GM12878 (cell line): ENCODE data around the gene ARHGEF33. TPM values are rescaled to one million over a fixed set of nuclear protein-coding genes. Genes with fewer than 3 reads are reported as not detected.

Source experiments
- CHD4 ChIP-seq: fragments of 200-600 bp; sonication (generic); IDR thresholded peaks from 2 replicates; pipeline ENCODE4 v1.6.1; 2016; ENCODE audit warnings: mild to moderate bottlenecking
- MYB ChIP-seq: fragments of 150-350 bp; IDR thresholded peaks from 2 replicates; pipeline ENCODE4 v1.6.1; 2014; ENCODE audit warnings: mild to moderate bottlenecking, low read depth, low read length, borderline replicate concordance
- ZNF274 ChIP-seq: IDR thresholded peaks from one replicate; pipeline ENCODE4 v1.8.0; 2011; ENCODE audit not compliant: insufficient read length, insufficient read depth
- polyA plus RNA-seq, 11 experiments: library from polyadenylated mRNA; depleted of rRNA in 4 of 11; unstranded in 6 of 11; stranded (reverse) in 5 of 11; fragments of >200 nt; fragmentation: Nextera tagmentation in 4 of 11; fragmentation: Illumina TruSeq in 1 of 11; extraction: Ambion mirVana in 4 of 11; extraction: Trizol in 1 of 11; gene quantifications; 1 replicate in 1 of 11; 2 replicates in 10 of 11; pipeline versions ENCODE4 v1.2.1 to v1.2.3, GENCODE V29; 2011 to 2016; ENCODE audit warnings: inconsistent platforms in 2 of 11, missing spikeins in 2 of 11, low read depth in 1 of 11
- total RNA-seq, 4 experiments: library from RNA; depleted of rRNA in 3 of 4; stranded (reverse); fragments of >200 nt in 3 of 4; fragmentation: Illumina TruSeq in 1 of 4; extraction: Trizol in 1 of 4; gene quantifications; 2 replicates each; pipeline versions ENCODE4 v1.2.1 to v1.2.3, GENCODE V29; 2013 to 2021
- TF ChIP-seq, protein P1 (sequence below): fragments of 450-650 bp; IDR thresholded peaks from 2 replicates; pipeline ENCODE4 v1.6.1; 2017; ENCODE audit warnings: antibody characterized with exemption, mild to moderate bottlenecking, moderate library complexity
- TF ChIP-seq, protein P2 (sequence below): fragments of 450-650 bp; formaldehyde crosslinking; IDR thresholded peaks from 2 replicates; pipeline ENCODE4 v1.5.0; 2022; ENCODE audit warnings: mild to moderate bottlenecking, missing genetic modification characterization

Gene ARHGEF33
- total and polyA plus RNA-seq, 10 of the 15 experiments (the other 5 are each of a cell fraction or from before 2014, with no cell fraction given), result 0.01 to 0.08 (median 0.05) TPM; not detected in 4

DNA sequence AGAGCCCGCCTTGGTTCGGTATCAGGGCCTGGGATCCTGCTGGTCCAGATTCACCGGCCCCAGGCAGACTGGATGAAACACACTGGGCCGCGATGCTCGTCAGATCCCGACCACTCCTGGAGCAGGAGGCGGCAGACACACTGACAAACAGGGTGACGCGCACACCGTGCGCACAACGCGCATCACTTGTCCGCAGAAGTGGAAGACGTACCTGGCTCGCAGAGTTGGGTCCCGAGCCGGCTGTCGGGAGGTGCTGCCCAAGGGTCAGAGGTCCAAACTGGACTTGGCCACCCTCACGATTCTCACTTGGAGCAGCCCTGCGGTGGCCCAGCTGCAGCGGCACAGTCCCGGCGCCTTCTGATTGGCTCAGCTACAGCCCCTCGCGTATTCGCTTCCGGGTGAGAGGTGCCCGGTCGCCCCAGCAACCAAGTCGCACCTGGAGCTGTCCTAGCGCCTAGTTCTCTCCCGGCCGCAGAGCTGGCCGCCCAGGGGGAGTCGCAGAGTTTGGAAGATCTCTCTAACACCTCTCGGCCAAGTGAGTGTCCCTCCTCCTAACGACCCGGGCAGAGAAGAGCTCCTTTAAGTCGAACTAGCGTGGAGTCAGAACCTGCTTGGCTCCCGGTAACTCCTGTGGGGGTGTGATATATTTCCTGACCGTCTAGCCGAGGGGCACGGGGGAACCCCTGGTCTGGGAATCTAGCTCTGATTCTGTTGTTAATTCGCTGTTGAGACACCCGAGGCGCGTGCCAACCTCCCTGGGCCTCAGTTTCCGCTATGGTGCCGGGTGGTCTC is 13.9 kb upstream of the ARHGEF33 start, which contains the start of the genes DHX57 and MORN2 (continued):
- TF ChIP-seq, protein P1, sequence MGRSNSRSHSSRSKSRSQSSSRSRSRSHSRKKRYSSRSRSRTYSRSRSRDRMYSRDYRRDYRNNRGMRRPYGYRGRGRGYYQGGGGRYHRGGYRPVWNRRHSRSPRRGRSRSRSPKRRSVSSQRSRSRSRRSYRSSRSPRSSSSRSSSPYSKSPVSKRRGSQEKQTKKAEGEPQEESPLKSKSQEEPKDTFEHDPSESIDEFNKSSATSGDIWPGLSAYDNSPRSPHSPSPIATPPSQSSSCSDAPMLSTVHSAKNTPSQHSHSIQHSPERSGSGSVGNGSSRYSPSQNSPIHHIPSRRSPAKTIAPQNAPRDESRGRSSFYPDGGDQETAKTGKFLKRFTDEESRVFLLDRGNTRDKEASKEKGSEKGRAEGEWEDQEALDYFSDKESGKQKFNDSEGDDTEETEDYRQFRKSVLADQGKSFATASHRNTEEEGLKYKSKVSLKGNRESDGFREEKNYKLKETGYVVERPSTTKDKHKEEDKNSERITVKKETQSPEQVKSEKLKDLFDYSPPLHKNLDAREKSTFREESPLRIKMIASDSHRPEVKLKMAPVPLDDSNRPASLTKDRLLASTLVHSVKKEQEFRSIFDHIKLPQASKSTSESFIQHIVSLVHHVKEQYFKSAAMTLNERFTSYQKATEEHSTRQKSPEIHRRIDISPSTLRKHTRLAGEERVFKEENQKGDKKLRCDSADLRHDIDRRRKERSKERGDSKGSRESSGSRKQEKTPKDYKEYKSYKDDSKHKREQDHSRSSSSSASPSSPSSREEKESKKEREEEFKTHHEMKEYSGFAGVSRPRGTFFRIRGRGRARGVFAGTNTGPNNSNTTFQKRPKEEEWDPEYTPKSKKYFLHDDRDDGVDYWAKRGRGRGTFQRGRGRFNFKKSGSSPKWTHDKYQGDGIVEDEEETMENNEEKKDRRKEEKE, result peak; percentile 85
- TF ChIP-seq, protein P2, sequence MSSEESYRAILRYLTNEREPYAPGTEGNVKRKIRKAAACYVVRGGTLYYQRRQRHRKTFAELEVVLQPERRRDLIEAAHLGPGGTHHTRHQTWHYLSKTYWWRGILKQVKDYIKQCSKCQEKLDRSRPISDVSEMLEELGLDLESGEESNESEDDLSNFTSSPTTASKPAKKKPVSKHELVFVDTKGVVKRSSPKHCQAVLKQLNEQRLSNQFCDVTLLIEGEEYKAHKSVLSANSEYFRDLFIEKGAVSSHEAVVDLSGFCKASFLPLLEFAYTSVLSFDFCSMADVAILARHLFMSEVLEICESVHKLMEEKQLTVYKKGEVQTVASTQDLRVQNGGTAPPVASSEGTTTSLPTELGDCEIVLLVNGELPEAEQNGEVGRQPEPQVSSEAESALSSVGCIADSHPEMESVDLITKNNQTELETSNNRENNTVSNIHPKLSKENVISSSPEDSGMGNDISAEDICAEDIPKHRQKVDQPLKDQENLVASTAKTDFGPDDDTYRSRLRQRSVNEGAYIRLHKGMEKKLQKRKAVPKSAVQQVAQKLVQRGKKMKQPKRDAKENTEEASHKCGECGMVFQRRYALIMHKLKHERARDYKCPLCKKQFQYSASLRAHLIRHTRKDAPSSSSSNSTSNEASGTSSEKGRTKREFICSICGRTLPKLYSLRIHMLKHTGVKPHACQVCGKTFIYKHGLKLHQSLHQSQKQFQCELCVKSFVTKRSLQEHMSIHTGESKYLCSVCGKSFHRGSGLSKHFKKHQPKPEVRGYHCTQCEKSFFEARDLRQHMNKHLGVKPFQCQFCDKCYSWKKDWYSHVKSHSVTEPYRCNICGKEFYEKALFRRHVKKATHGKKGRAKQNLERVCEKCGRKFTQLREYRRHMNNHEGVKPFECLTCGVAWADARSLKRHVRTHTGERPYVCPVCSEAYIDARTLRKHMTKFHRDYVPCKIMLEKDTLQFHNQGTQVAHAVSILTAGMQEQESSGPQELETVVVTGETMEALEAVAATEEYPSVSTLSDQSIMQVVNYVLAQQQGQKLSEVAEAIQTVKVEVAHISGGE (CRISPR knock-in tag), result no peak
- TF ChIP-seq ZNF274 (no peak), MYB (no peak), CHD4 (no peak)
